HuH-7.5 (cell line): ENCODE data around the gene ROBO1.

Source experiments
- DNase-seq: peaks from one replicate; pipeline ENCODE4 v3.0.0; 2011; ENCODE audit warnings: low spot score

ROBO1 gene

GRCh38 chr3:79160421-79160820 is 607.4 kb downstream of the ROBO1 start:
- no peak for DNase-seq

GRCh38 chr3:79159736-79160135 is 608.1 kb downstream of the ROBO1 start:
- DNase-seq = no peak

- no peak for DNase-seq
Measured at GRCh38 chr3:79157191-79157590, 610.6 kb downstream of the ROBO1 start.

- no peak for DNase-seq
Measured at GRCh38 chr3:79154865-79155264, 612.9 kb downstream of the ROBO1 start.

- no peak for DNase-seq
Measured at GRCh38 chr3:79148786-79149185, 619.0 kb downstream of the ROBO1 start.

GRCh38 chr3:79146024-79146423 is 621.8 kb downstream of the ROBO1 start:
- DNase-seq = no peak

- no peak for DNase-seq
Measured at GRCh38 chr3:79140708-79141107, 627.1 kb downstream of the ROBO1 start.

- DNase-seq = no peak
Measured at GRCh38 chr3:79139395-79140068, 628.3 kb downstream of the ROBO1 start.

- no peak for DNase-seq
Measured at GRCh38 chr3:79125313-79125984, 642.3 kb downstream of the ROBO1 start.

GRCh38 chr3:79115458-79115857 is 652.3 kb downstream of the ROBO1 start:
- DNase-seq = no peak

- no peak for DNase-seq
Measured at GRCh38 chr3:79113876-79114275, 653.9 kb downstream of the ROBO1 start.

- no peak for DNase-seq
Measured at GRCh38 chr3:79111375-79112052, 656.3 kb downstream of the ROBO1 start.

- DNase-seq = no peak
Measured at GRCh38 chr3:79109754-79110153, 658.0 kb downstream of the ROBO1 start.

GRCh38 chr3:79103307-79103706 is 664.5 kb downstream of the ROBO1 start:
- no peak for DNase-seq

- DNase-seq = no peak
Measured at GRCh38 chr3:79097964-79098660, 669.7 kb downstream of the ROBO1 start.

GRCh38 chr3:79094654-79095053 is 673.1 kb downstream of the ROBO1 start:
- DNase-seq = no peak

- DNase-seq = no peak
Measured at GRCh38 chr3:79086514-79086913, 681.3 kb downstream of the ROBO1 start.

- no peak for DNase-seq
Measured at GRCh38 chr3:79085171-79085570, 682.6 kb downstream of the ROBO1 start.

GRCh38 chr3:79081335-79081734 is 686.5 kb downstream of the ROBO1 start:
- no peak for DNase-seq

GRCh38 chr3:79074558-79074957 is 693.2 kb downstream of the ROBO1 start:
- no peak for DNase-seq

GRCh38 chr3:79067734-79068133 is 700.1 kb downstream of the ROBO1 start:
- DNase-seq = no peak

GRCh38 chr3:79066481-79066880 is 701.3 kb downstream of the ROBO1 start:
- no peak for DNase-seq

- DNase-seq = no peak
Measured at GRCh38 chr3:79063624-79064023, 704.2 kb downstream of the ROBO1 start.
